ENCODE results near the gene MAGI3.

The MAGI3 gene

GRCh38 chr1:113721010-113721409, 330.7 kb downstream of the MAGI3 start:
- Histone ChIP-seq H3K27me3 (ENCODE audit: control insufficient read depth in 1 of 2, insufficient read depth in 2 of 2, low read length in 2 of 2) (no peaks in the 10 kb centered on the region), H3K27ac (ENCODE audit: low read depth, low read length) (no peak overlapping the region), H3K9me3 (ENCODE audit: low read length) (no peaks in the 10 kb centered on the region), H3K9ac (ENCODE audit: low read length) (no peak overlapping the region), H3K4me3 (ENCODE audit: low read depth in 1 of 2, low read length in 2 of 2) (no peak overlapping the region), H3K4me1 (ENCODE audit: insufficient read depth, low read length) (no peaks in the 10 kb centered on the region), H3K36me3 (ENCODE audit: insufficient read depth, low read length) (peaks cover 5% of the 10 kb centered on the region)

- Histone ChIP-seq H3K36me3 (ENCODE audit: insufficient read depth, low read length) (peaks cover 7% of the 10 kb centered on the region), H3K27me3 (ENCODE audit: control insufficient read depth in 1 of 2, insufficient read depth in 2 of 2, low read length in 2 of 2) (no peaks in the 10 kb centered on the region)
Measured at GRCh38 chr1:113732802-113733201, 342.5 kb downstream of the MAGI3 start.

GRCh38 chr1:113734357-113735055, 344.2 kb downstream of the MAGI3 start:
- Histone ChIP-seq H3K4me1 (ENCODE audit: insufficient read depth, low read length) (no peaks in the 10 kb centered on the region), H3K27ac (ENCODE audit: low read depth, low read length) (no peak overlapping the region), H3K4me3 (ENCODE audit: low read depth in 1 of 2, low read length in 2 of 2) (no peak overlapping the region), H3K9ac (ENCODE audit: low read length) (no peak overlapping the region), H3K9me3 (ENCODE audit: low read length) (no peaks in the 10 kb centered on the region), H3K36me3 (ENCODE audit: insufficient read depth, low read length) (peaks cover 12% of the 10 kb centered on the region), H3K27me3 (ENCODE audit: control insufficient read depth in 1 of 2, insufficient read depth in 2 of 2, low read length in 2 of 2) (no peaks in the 10 kb centered on the region)

More at GRCh38 chr1:113732802-113733201, 342.5 kb downstream of the MAGI3 start:
- no peaks in the 10 kb centered on the region for H3K9me3 ChIP-seq (ENCODE audit: low read length)
- H3K9ac ChIP-seq (ENCODE audit: low read length): no peak overlapping the region
- H3K27ac ChIP-seq (ENCODE audit: low read depth, low read length): no peak overlapping the region
- H3K4me1 ChIP-seq (ENCODE audit: insufficient read depth, low read length): no peaks in the 10 kb centered on the region
- H3K4me3 ChIP-seq (ENCODE audit: low read depth in 1 of 2, low read length in 2 of 2): no peak overlapping the region
